Posterior vena cava (tissue), 2 donors: ENCODE results near the gene ZNF555. TPM values are rescaled to one million over a fixed set of nuclear protein-coding genes. Genes with fewer than 3 reads are reported as not detected.
"Not testable (repeated sequence)": the region's sequence is repeated elsewhere in the genome, so short reads cannot be mapped to it uniquely, and the experiment has no call there.

Experiments used
- DNase-seq: peaks from one replicate; pipeline ENCODE4 v3.0.0-alpha.2; 2020; ENCODE audit warnings: low spot score
- intact Hi-C, 2 donors: fragments of 100-400 bp; cut with DNase I; formaldehyde crosslinking; loops; one replicate each; pipeline versions ENCODE4 v1.14.1 to v1.14.2; 2022 to 2023
- total RNA-seq, 2 donors: library from RNA; stranded (reverse); fragmentation: NEBNext Ultra II Directional; extraction: Animal tissue kit (Norgen Biotek cat#: 25700); gene quantifications; one replicate each; pipeline ENCODE4 v1.2.1, GENCODE V29; 2021
- donor health status: DM: yes; HTN: yes; CAD: no.
- donor health status: DM: yes; HTN: yes; CAD: no.

ZNF555 gene
- total RNA-seq, 2 donors from 2014 or later: 5.1 to 8.0 TPM

DNA sequence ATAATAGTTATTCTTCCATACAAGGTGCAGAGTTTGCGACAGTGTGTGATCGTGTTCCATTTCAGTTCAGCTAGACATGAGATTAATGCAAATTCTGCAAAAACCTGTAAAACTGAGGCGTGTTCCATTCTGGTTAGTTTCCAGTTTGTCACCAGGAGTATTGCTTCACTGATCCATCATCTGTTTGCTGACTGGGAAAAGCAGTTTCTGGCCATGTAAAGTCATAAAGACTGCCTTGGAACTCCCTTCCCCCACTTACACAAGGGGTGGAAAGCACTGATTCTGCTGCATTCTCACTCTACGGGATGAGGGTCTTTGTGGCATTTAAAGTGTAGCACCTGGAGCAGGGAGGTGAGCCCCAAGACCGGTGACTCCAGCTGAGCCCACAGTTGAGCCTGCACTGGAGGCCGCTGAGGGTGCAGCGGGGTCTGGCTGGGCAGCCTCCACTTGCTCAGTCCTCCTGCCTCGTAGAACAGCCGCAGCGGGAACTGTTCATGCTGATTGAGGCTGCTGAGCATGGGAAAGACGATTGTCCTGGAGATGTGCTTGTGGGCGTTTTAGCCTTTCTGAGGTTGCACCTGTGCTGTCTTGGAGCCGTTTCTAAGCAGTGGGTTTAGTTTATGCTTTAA lies 61.4 kb downstream of the ZNF555 start:
- no peak for DNase-seq
- intact Hi-C loops: loop anchor here in 1 of 2 donors (5.0 kb wide), 1 partner anchor 40 kb away; the partner anchor contains the start of gene ZNF77

DNA sequence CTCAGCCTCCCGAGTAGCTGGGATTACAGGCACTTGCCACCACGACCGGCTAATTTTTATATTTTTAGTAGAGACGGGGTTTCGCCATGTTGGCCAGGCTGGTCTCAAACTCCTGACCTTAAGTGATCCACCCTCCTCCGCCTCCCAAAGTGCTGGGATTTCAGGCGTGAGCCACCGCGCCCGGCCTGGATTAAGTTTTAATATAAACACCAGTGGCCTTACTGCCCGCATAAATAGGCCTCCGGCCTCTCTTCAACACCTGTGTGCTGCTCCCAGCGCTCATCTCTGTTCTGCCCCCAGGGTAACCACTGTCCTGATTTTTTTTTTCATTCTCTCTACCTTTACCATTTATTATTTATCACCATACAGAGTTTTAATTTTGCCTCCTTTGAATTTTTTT lies 62.1 kb downstream of the ZNF555 start:
- intact Hi-C loops: loop anchor here in 1 of 2 donors (5.0 kb wide), 1 partner anchor 39 kb away; the partner anchor contains the start of gene ZNF77

DNA sequence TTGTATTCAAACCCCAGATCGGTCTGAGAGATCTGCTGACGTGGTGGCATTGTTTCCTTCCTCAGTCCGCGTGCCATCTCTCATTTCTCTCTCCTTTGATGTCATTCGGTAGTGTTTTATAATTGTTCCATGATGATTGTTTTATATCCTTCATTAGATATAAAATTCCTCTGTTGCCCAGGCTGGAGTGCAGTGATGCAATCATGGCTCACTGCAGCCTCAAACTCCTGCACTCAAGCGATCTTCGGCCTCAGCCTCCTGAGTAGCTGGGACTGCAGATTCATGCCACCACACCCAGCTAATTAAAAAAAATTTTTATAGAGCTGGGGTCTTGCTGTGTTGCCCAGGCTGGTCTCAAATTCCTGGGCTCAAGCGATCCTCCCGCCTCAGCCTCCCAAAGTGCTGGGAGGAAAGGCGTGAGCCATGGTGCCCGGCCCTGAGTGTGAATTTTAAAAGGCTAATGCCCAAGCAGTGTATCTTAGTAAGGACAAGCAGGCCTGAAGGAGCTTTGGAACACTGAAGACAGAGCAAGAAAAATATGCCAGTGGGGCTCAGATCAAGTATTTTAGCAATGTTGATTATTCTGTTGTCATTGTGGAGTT lies 64.7 kb downstream of the ZNF555 start:
- DNase-seq: no peak
- intact Hi-C loops: no loop called here

More for the DNA sequence above, 62.1 kb downstream of the ZNF555 start:
- not testable (repeated sequence) for DNase-seq

DNA sequence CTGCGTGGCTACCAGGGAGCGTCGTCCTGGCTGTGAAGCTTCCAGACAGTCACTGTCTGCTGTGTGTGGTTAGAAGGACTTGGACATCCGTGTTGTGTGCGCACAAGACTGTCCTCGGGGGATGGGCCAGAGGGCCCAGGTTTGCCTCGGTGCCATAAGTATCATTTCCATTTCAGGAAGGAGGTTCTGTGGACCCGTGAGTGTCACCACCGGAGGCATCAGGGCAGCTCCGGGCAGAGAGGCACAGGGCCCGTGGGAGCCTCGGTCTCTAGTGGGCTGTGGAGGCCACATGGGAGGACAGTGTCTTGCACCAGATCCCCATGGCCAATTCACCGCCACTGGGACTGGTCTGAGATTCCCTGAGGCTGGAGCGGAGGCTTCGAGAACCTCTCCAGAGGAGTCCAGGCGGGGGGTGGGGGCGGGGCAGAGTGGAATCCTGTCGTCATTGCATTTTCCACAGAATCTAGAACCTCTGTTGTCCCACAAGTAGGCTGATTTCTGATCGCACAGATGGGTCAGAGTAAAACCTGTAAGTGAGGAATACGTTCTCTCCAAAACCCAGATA lies 65.4 kb downstream of the ZNF555 start:
- intact Hi-C loops: no loop called here
- DNase-seq: no peak

Other genes with a start within 250 kb of the ZNF555 start
- gene GNG7, start 138.8 kb upstream of the ZNF555 start, total RNA-seq: 1 to 10 TPM; 3.2 to 6.1 TPM
- gene DIRAS1, start 120.1 kb upstream of the ZNF555 start, total RNA-seq: 10 to 100 TPM; 11.6 to 21.7 TPM
- 10 to 100 TPM; 19.5 to 22.0 TPM for gene SLC39A3, start 101.5 kb upstream of the ZNF555 start, total RNA-seq
- 10 to 100 TPM; 29.2 to 30.7 TPM for gene SGTA, start 58.2 kb upstream of the ZNF555 start, total RNA-seq
- gene THOP1, start 56.0 kb upstream of the ZNF555 start, total RNA-seq: 10 to 100 TPM; 30.6 to 37.6 TPM
- gene ZNF554, start 21.6 kb upstream of the ZNF555 start, total RNA-seq: 1 to 10 TPM; 2.4 to 3.5 TPM
- under 1 TPM in 1 of 2 donors, not detected in 1; 0.14 TPM for gene ZNF556, start 25.9 kb downstream of the ZNF555 start, total RNA-seq
- 1 to 10 TPM; 2.4 to 3.0 TPM for gene ZNF57, start 59.5 kb downstream of the ZNF555 start, total RNA-seq
- gene ZNF77, start 103.5 kb downstream of the ZNF555 start, total RNA-seq: 1 to 10 TPM; 2.4 to 4.0 TPM
- 1 to 10 TPM in 1 of 2 donors, under 1 TPM in 1; 0.57 to 3.4 TPM for gene TLE6, start 136.1 kb downstream of the ZNF555 start, total RNA-seq
- 10 to 100 TPM; 39.4 to 61.4 TPM for gene TLE2, start 187.8 kb downstream of the ZNF555 start, total RNA-seq
- gene TLE5, start 221.0 kb downstream of the ZNF555 start, total RNA-seq: 100 to 1,000 TPM; 344 to 424 TPM